ENCODE results near the gene MRPL1.
A peak's percentile ranks its signal among the peaks of the same experiment; 100 is the strongest.
"Not testable (repeated sequence)": the region's sequence is repeated elsewhere in the genome, so short reads cannot be mapped to it uniquely, and the experiment has no call there.

The MRPL1 gene

DNA sequence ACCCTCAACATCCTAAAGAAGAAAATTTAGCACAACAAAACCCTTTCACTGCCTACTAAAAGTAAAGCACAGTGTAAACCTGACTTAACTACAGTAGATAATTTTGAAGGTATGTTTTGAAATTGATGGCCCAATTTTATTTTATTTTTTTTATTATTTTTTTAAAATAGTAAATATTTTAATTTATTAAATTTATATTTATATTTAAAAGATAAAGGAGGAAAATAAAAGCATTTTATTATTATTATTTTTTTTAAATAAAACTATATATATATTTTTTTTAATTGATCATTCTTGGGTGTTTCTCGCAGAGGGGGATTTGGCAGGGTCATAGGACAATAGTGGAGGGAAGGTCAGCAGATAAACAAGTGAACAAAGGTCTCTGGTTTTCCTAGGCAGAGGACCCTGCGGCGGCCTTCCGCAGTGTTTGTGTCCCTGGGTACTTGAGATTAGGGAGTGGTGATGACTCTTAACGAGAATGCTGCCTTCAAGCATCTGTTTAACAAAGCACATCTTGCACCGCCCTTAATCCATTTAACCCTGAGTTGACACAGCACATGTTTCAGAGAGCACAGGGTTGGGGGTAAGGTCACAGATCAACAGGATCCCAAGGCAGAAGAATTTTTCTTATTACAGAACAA lies 120.4 kb downstream of the MRPL1 start:
- not testable (repeated sequence) for DNase-seq (ENCODE audit: low spot score)

GRCh38 chr4:77983612-77984311 lies 121.1 kb downstream of the MRPL1 start:
- not testable (repeated sequence) for DNase-seq (ENCODE audit: low spot score)

GRCh38 chr4:77989968-77990367 lies 127.3 kb downstream of the MRPL1 start:
- DNase-seq (ENCODE audit: low spot score): no peak

- no peak for DNase-seq (ENCODE audit: low spot score)
These were observed 127.8 kb downstream of the MRPL1 start for GRCh38 chr4:77990456-77990855.

- DNase-seq (ENCODE audit: low spot score): no peak
These were observed 128.3 kb downstream of the MRPL1 start for GRCh38 chr4:77990904-77991358.

GRCh38 chr4:77992581-77992980 lies 130.0 kb downstream of the MRPL1 start:
- no peak for DNase-seq (ENCODE audit: low spot score)

GRCh38 chr4:77994194-77994721 lies 131.6 kb downstream of the MRPL1 start:
- peak; percentile 60 for DNase-seq (ENCODE audit: low spot score)

- no peak for DNase-seq (ENCODE audit: low spot score)
These were observed 133.4 kb downstream of the MRPL1 start for GRCh38 chr4:77996076-77996475.

DNA sequence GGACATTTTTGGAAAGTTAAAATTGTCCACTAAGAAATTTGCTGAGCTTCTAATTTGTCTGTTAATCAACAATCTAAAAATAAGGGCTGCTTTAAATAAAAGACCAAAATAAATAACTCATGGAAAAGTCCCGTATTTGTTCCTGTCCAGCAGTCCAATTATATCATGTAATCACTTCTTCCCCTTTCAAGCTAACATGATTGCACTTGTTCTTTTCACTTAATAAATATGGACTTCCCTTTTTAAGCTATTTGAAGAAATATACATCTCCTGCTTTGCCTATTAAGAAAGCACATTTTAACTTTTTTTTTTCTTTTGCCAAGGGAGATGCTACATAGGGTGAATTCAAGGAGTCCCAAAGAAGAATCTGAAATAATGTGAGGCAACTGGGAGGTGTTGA lies 138.9 kb downstream of the MRPL1 start:
- no peak for DNase-seq (ENCODE audit: low spot score)

GRCh38 chr4:78002260-78002659 lies 139.6 kb downstream of the MRPL1 start:
- no peak for DNase-seq (ENCODE audit: low spot score)
